Calu3 (cell line): ENCODE measurements around the gene MRPL24. TPM values are rescaled to one million over a fixed set of nuclear protein-coding genes. Genes with fewer than 3 reads are reported as not detected.

Experiments used
- BruUV-seq: library from RNA; stranded (reverse); fragments of 400-500 nt; replicated peaks from 2 replicates; lab custom pipeline; 2021; lab: Mats Ljungman, UMichigan
- CTCF ChIA-PET: fragments of 300-600 bp; sonication (Branson Sonifier 250); formaldehyde crosslinking; loops from one replicate; lab custom pipeline; 2022; ENCODE audit warnings: antibody characterized with exemption; lab: Charles Lee
- DNase-seq: peaks from one replicate; pipeline ENCODE4 v3.0.0; 2022
- H3K27ac Mint-ChIP-seq: one replicate; pipeline ENCODE4 v1.8.0; 2022; ENCODE audit warnings: mixed read lengths; ENCODE audit not compliant: unreplicated experiment
- H3K27me3 Mint-ChIP-seq: one replicate; pipeline ENCODE4 v1.8.0; 2022; ENCODE audit warnings: mixed read lengths; ENCODE audit not compliant: unreplicated experiment
- H3K36me3 Mint-ChIP-seq: one replicate; pipeline ENCODE4 v1.8.0; 2022; ENCODE audit warnings: mild to moderate bottlenecking, moderate library complexity, mixed read lengths; ENCODE audit not compliant: insufficient read depth, unreplicated experiment
- H3K4me1 Mint-ChIP-seq: one replicate; pipeline ENCODE4 v1.8.0; 2022; ENCODE audit warnings: mild to moderate bottlenecking, low read depth, mixed read lengths; ENCODE audit not compliant: unreplicated experiment
- H3K4me3 Mint-ChIP-seq: one replicate; pipeline ENCODE4 v1.8.0; 2022; ENCODE audit warnings: mild to moderate bottlenecking, low read depth, moderate library complexity, mixed read lengths; ENCODE audit not compliant: unreplicated experiment
- H3K9me3 Mint-ChIP-seq: one replicate; pipeline ENCODE4 v1.8.0; 2022; ENCODE audit warnings: low read depth, mixed read lengths; ENCODE audit not compliant: unreplicated experiment
- CTCF ChIP-seq: fragments of 200-600 bp; IDR thresholded peaks from one replicate; pipeline ENCODE4 v1.8.0; 2022; ENCODE audit warnings: antibody characterized with exemption; ENCODE audit not compliant: unreplicated experiment
- intact Hi-C: fragments of 100-400 bp; cut with micrococcal nuclease; formaldehyde crosslinking; loops from one replicate; pipeline ENCODE4 v1.10.0; 2022; ENCODE audit not compliant: unreplicated experiment
- total RNA-seq: library from RNA; stranded (reverse); gene quantifications from 2 replicates; pipeline ENCODE4 v1.2.3, GENCODE V29; 2022

The MRPL24 gene
- total RNA-seq, 1 experiment from 2014 or later: 138 TPM

GRCh38 chr1:156750711-156751450 is 10.0 kb upstream of the MRPL24 start:
- Mint-ChIP-seq H3K36me3 (peaks cover 71% of the 10 kb centered on the region), H3K4me3 (peak overlapping the region; percentile 67), H3K9me3 (no peaks in the 10 kb centered on the region), H3K27me3 (no peaks in the 10 kb centered on the region), H3K4me1 (peaks cover 41% of the 10 kb centered on the region), H3K27ac (peak overlapping the region; percentile 93)
- DNase-seq: peak; percentile 71
- intact Hi-C loops: no loop called here
- CTCF ChIA-PET: interaction anchor here (0.9 to 2.0 kb wide), 6 partner anchors 10 to 177 kb away, joined by 3 to 17 read pairs (median 5); partner anchors contain the start of genes ISG20L2 and MRPL24
- no peak for TF ChIP-seq CTCF
- no TSS peak for BruUV-seq

- H3K9me3 Mint-ChIP-seq: no peaks in the 10 kb centered on the region
- peaks cover 47% of the 10 kb centered on the region for H3K4me1 Mint-ChIP-seq
- H3K4me3 Mint-ChIP-seq: peak overlapping the region; percentile 67
- DNase-seq: peak; percentile 64
- BruUV-seq: no TSS peak
- H3K27me3 Mint-ChIP-seq: no peaks in the 10 kb centered on the region
- intact Hi-C loops: no loop called here
- H3K27ac Mint-ChIP-seq: peak overlapping the region; percentile 85
- peaks cover 78% of the 10 kb centered on the region for H3K36me3 Mint-ChIP-seq
- no peak for TF ChIP-seq CTCF
- CTCF ChIA-PET: interaction anchor here (0.7 to 2.0 kb wide), 3 partner anchors 9 to 24 kb away, joined by 3 to 17 read pairs (median 4); partner anchors contain the start of genes ISG20L2 and MRPL24
These were observed 9.3 kb upstream of the MRPL24 start for GRCh38 chr1:156750191-156750672.

GRCh38 chr1:156749419-156750118 is 8.7 kb upstream of the MRPL24 start:
- DNase-seq: no peak
- no TSS peak for BruUV-seq
- Mint-ChIP-seq H3K4me1 (peaks cover 49% of the 10 kb centered on the region), H3K4me3 (peak overlapping the region; percentile 67), H3K36me3 (peaks cover 84% of the 10 kb centered on the region), H3K27ac (peak overlapping the region; percentile 85), H3K27me3 (no peaks in the 10 kb centered on the region), H3K9me3 (no peaks in the 10 kb centered on the region)
- CTCF ChIA-PET: interaction anchor here (0.7 kb wide), 1 partner anchor 9 kb away, joined by 3 read pairs; the partner anchor contains the start of gene MRPL24
- no peak for TF ChIP-seq CTCF
- intact Hi-C loops: loop anchor here (2.0 kb wide), 1 partner anchor 21 kb away; the partner anchor contains the start of genes ISG20L2 and METTL25B

GRCh38 chr1:156748670-156749418 is 8.0 kb upstream of the MRPL24 start:
- intact Hi-C loops: loop anchor here (2.0 kb wide), 1 partner anchor 20 kb away; the partner anchor contains the start of genes ISG20L2 and METTL25B
- no TSS peak for BruUV-seq
- peak overlapping the region; percentile 67 for H3K4me3 Mint-ChIP-seq

More at GRCh38 chr1:156748670-156749418, 8.0 kb upstream of the MRPL24 start:
- peak; percentile 78 for DNase-seq
- Mint-ChIP-seq H3K36me3 (peaks cover 89% of the 10 kb centered on the region), H3K27me3 (no peaks in the 10 kb centered on the region), H3K27ac (peak overlapping the region; percentile 85), H3K9me3 (no peaks in the 10 kb centered on the region), H3K4me1 (peaks cover 56% of the 10 kb centered on the region)
- CTCF ChIA-PET: no interaction called here
- TF ChIP-seq CTCF: no peak
